GM18519 (cell line): Measurements from ENCODE around the gene SERINC4.

ENCODE experiments used
- ATAC-seq: cut with Tn5 transposase; IDR thresholded peaks from one replicate; pipeline ENCODE4 v1.9.1; 2021; ENCODE audit warnings: mild to moderate bottlenecking, moderate library complexity; ENCODE audit not compliant: unreplicated experiment, low FRiP score

The SERINC4 gene

DNA sequence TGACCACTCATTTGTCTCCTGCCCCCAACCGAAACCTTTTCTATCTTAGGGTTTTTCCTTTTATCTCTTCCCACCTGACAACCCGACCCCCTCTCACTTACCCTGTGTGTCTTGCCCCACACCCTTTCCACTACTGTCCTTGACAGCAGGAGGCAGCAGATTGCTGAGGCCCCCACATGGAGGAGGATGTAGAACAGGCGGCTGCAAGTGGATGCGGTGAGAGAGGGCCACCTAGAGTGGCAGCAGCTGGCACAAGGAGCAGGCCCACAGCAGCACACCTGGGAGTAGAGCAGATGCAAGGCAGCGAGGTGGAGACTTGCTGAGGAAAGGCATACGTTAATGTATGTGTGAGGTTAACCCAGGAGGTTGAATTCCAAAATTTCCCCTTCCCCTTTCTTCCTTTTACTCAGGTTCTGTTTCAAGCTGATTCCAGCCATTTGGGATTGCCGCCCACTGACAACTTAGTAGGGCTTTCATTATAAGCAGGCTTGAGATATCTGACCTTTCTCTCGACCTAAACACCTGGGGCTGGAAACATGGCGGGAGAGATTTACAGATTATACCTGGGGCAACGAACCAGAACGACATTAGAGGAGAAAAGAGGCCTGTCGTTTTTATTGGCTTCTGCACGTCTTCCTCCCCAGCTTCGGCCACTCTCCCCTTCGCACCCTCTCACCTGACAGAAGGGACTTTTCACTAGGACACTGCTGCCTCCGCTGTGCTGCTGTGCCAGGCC, 643 bp downstream of the SERINC4 start:
- ATAC-seq = no peak

DNA sequence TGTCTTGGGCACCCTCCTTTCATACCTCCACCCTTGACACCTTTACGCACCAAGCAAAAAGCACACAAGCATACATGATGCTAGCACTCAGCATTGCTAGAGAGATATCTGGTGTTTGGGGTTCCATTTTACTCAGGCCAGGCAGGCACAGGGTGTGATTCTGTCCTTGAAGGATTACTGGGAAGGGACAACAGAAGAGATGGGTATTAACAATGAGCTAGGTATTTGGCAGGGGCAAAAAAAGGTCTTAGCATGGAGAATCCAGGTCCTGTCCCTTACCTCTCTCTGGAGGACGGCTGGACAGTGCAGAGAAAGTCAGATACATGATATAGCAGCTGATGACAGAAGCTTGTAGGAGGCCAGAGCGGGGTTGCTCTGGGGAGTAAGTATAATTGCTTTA, 3.5 kb downstream of the SERINC4 start:
- ATAC-seq = no peak

DNA sequence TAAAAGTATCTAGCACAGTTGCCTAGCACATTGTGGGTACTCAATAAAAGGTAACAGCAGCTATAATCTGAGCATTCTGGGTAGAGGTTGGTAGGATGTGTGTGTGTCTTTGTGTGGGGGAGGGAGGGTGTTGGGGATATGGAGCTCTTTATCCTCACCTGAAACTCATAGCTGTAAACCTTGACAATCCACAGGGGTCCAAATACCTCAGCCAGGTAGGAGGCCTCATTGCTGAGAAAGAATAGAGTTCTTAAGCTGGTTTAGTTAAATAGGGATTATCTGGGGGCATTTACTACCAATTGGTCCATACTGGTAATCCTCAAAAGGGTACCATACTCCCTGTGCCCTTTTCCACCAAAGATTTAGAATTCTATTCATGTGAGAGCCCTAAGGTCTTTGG, 4.0 kb downstream of the SERINC4 start:
- ATAC-seq = no peak

DNA sequence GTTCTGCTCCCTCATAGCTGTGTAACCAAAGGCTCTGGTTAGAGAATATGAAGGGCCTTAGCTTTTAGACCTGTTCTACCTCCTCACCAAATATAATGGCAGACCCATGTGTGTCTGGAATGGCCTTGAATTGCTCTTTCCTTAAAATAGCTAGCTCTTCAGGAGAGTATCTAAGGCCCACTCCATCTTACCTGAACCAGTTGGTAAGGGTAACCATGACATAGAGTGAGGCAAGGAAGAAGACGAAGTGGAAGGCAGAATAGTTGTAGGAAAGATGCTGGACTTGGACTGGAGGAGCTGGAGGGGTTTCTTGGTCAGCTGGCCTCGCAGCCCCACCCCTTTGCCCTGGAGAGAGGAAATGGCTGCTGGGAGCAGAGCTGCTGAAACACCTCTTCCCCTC, 4.8 kb downstream of the SERINC4 start:
- ATAC-seq = no peak

DNA sequence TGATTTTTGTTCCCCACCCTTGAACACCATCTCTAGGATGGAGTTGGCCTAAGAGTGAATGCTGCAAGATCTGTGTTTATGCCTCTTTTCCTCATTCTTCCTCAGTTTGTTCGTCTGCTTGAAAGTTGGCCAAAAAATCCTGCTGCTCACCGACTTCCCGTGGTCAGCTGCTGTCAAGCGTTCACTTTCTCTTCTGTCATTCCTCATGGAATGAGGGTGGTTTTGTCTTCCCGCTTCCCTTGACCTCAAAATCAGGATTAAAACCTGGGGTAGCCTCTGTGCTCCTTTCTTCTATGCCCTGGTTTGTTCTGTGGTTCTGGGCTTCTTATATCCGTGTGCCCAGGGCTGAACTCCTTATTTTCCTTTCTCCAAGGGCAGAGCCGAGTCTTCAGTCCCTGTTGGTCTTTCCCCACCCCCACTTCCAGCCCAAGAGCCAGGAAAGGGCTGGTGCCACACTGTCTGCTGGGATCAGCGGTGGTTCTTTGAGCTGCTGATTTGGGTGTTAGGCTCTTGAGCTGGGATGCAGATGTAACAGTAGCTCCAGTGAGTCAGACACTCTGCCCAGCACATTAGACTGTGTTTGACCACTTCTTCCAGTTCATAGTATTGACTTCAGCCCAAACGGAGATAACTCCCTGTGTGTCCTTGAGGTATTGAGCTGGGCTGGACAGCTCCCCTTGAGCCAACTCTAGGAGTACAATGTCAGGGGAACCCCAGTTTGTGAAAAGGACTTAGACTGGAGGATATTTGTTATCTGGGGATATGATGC, 5.6 kb downstream of the SERINC4 start:
- no peak for ATAC-seq

DNA sequence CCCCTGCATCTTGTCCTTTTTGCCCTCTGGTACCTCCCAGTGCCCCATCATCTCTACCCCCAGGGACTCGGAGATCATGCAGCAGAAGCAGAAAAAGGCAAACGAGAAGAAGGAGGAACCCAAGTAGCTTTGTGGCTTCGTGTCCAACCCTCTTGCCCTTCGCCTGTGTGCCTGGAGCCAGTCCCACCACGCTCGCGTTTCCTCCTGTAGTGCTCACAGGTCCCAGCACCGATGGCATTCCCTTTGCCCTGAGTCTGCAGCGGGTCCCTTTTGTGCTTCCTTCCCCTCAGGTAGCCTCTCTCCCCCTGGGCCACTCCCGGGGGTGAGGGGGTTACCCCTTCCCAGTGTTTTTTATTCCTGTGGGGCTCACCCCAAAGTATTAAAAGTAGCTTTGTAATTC, 6.4 kb downstream of the SERINC4 start:
- ATAC-seq = no peak

DNA sequence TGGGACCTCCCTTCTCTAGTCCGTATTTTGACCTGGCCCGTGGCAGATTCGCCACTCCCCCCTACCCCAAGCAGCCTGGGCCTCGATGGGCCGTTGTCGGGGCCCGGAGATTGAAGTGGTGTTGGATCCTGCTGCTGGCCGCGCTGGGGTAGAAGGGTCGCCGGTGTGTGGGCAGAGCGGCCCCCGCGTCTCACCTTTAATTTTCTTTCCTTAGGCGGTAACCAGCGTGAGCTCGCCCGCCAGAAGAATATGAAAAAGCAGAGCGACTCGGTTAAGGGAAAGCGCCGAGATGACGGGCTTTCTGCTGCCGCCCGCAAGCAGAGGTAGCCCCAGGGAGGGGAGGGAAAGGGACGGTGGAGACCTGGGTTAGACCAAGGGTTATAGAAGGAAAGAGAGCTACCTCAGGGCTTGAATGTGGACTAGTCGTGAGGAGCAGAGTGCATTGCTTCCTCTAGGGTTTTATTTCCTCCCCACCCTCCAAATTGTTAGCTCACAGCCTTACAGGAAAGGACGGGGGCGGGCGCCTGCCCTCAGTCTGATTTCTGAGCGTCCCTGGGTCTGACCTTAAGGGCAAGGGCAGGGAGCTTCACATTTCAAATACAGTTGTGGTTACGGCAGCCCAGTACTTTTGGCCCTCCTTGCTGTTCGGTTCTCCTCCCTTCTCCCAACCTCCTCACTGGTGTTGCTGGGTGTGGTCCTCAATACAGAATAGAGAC, 7.1 kb downstream of the SERINC4 start:
- no peak for ATAC-seq

DNA sequence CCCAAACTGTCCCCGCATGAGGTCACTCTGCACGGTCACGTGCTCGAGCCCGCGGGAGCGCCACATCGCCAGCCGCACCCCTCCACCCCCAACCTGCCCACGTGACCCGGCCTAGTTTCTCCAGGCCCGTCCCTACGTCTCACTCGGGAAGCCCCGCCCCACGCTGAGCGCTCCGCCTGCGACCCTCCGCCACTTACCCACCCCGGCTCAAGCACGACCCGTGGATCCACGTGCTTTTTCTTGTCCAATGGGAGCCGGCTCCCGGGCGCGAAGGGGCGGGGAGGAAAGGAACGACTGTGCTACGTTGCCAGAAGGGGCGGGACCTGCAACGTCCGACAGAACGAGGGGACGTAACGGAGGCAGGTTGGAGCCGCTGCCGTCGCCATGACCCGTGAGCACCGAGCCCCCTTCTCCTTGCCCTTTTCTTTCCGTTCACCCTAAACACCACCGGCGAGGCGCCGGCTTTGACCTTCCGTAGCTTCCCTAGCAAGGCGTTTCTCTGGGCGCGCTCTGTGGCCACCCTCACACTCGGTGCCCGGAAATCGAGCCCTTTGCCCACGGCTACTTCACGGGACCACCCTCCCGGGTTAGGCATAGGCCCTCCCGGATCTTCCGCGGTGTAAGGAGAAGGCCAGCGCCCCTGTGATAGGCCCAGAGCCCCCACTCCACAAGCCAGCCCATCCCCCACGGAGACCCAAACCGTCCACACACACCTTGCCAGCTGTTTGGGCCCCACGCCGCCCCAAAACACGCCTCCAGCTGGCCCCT, 7.8 kb downstream of the SERINC4 start, which contains the start of gene SERF2:
SERF2 (plus strand) TSS at position 328 of the 768 bp plus-strand sequence; CDS start at position 385, 57 bp downstream.
- peak; percentile 81 for ATAC-seq

DNA sequence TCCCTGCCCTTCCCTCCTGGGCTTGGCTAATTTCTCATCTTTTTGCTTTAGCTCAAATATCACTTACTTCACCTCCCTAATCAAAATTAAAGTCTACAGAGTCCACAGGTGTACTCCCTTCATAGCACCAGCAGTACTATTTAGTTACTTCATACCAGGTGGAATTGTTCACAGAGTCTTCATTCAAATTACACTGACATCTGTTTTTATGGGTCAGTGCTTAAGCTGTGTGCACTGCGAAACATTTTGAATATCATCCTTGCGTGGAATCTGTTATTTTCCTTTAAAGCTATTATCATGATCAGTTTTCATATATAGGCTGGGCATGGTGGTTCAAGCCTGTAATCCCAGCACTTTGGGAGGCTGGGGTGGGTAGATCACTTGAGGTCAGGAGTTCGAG, 10.6 kb downstream of the SERINC4 start:
- no peak for ATAC-seq

DNA sequence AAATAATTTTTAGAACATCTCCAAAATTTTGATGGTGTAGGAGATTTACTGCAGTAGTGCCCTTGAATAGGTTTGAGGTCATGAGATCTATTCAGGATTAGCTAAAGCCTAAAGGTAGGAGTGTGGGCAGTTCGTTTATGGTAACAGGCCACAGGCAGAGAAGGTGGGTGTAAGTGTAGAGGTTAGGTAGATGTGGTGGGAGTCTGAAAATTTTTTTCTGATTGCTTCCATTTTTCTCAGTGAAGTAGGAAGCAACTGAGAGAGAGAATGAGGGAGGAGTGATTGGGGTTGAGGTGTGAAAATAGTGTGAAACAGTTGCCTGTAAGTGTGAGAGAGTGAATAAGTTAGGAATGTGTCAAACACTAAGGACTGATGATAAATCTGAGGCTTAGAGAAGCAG, 21.0 kb downstream of the SERINC4 start:
- ATAC-seq = no peak

DNA sequence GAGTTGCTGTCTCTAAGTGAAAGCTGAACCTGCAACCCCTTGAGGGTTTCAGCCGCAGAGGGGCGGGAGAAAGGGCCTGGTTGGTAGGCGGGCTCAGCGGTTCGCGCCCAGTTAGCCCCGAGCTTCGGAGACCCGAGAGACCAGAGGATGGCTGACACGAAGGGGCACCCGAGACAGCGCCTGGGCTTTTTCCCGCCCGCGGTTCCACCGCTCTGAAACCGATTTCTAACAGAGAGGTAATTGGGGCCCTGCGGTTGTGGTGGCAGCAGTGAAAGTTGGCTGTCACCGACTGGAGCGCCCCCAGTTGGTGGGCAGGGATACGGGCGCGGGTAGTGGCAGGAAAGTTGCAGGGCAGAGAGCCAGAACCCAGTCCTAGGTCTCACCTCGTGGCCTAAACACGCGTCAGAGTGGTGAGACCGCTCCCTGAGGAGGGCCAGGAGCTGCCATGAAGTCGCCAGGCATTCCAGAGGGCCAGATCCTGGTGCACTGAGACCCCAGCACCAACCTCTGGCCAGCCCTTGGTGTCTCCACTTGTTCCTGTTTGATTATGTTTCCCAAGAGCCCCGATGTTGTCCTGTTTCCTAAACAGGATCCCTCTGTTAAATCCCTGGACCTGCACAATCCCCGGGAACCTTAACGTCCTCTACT, 22.6 kb downstream of the SERINC4 start:
- peak; percentile 39 for ATAC-seq

DNA sequence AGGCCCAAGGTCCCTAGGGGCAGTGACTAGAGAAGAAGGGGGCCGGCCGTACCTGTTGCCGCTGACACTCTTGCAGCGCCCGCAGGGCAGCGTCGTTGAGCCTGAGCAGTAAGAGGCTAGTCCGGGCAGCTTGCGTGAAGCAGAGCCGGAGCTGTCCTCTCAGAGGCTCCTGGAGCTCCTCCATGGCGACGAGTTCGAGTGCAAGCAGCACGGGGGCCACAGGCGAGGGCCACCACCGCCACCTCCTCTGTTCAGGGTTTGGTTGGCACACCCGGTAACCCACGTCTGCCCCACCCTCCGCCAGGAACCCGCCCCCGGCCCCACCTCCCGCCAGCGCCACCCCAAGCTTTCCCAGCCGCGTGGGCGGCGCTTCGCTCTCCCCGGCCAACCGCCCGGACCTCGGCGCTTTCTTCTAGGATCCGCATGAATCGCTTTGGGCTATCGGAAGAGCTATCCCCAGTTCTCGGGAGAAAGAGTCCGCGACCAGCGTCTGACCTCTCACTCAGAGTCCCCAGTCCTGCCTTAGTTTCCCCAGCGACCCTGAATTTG, 23.2 kb downstream of the SERINC4 start, which contains the start of gene ELL3:
ELL3 (minus strand) TSS at position 249 of the 549 bp plus-strand sequence; CDS start at position 184, 65 bp downstream.
- ATAC-seq = peak; percentile 13

DNA sequence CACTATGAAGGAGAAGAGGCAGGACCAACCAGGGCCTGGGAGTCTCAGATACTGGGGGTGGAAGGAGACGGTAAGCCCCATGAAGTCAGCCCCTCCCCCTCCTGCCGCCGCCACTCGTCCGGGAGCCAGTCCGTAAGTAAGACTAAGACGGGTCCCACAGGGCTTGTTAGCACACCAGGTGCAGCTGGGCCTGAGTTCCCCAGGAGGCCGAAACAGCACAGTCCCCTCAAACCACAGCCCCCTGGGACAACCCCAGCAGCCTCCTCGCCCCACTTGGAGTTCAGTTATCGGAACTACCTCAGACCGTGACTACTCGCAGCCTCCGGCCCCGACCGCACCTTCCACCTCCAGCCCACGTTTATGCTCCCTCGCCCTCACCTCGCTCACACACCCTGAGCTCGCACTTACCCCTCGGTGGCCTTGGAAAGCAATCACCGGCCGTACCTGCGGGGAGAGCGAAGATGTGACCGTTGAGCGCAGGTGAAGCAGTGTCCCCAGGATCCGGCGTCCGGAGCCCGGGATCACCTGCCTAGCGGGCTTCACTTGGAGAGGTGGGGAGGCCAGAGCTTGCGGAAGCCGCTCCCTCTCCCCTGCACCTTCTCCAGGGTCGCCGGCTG, 23.8 kb downstream of the SERINC4 start:
- ATAC-seq = peak; percentile 36

DNA sequence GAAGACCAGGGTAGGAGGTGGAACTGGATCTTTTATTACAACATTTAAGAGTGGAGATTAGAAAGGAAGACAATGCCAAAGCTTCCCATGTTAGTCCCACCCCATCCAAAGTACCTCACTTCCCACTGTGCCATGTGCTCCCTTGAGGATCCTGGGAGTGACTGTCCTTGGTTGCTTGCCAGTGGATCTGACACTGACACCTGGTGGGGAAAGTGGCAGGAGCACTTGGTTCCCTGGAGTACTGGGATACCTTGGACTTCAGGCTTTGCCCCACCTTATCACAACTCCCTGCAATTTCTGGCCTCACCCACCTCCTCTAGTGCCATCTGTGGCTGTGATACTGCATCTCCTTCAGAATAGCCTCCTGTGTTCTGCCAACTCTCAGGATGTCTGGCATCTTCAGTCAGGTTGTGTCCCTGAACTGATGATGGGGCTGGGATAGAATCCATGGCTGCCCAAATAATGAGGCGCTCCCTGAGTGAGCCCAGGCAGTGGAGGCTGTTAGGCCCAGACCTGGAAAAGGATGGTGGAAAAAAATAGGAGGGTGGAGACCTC, 24.5 kb downstream of the SERINC4 start:
- ATAC-seq = no peak

DNA sequence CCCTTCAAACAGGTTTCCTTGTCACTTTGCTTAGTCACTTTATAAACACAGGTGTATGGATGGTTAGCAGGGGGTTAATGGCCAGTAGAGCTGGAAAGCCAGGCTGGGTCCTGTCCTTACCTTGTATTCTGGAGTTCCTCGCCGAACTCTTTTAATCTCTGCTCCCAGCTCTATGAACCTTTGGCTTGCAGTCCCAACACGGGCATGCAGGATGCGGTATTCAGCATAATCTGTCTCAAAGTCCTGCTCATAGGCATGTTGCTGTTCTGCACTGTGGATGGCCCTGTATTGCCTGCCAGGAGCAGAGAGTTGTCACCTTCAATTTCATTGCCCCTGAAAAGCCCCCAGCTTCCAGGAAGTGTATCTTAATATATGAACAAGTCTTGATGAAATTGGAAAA, 26.0 kb downstream of the SERINC4 start:
- ATAC-seq = no peak

DNA sequence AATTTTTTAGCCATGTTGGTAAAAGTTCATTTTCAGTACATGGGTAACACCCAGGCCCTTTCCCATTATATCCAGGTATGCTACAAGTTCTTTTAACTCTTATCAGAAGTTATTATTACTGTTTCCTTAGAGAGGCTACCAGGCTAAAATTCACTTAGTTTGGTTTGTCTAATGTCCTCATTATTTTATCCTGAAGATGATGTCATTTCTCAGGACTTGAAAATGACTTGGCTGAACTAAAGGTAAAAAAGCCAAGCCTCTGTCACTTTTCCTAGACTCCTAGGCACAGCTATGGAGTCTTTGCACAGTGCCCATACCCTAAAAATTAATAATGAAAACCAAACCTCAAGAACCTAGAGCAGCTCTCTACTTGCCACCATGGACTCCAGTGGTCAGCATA, 27.4 kb downstream of the SERINC4 start:
- ATAC-seq = no peak

DNA sequence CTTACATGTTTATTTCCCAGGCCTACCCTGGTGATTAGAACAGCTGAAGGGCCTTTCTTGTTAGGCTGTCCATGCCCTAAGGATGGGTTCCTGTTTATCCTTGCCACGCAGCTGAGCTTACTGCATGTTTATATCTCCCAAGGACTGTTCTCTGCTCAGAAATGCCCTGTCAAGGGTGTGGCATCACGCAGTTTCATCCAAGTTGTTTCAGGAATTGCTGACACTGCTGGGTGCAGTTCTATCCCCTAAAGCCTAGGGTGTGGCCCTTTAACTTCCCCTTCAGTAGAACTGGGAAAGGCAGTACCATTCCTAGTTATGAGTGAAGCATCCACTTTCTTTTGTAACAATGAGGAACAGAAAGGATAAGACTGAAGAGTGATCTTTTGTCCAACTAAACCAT, 28.2 kb downstream of the SERINC4 start:
- no peak for ATAC-seq

DNA sequence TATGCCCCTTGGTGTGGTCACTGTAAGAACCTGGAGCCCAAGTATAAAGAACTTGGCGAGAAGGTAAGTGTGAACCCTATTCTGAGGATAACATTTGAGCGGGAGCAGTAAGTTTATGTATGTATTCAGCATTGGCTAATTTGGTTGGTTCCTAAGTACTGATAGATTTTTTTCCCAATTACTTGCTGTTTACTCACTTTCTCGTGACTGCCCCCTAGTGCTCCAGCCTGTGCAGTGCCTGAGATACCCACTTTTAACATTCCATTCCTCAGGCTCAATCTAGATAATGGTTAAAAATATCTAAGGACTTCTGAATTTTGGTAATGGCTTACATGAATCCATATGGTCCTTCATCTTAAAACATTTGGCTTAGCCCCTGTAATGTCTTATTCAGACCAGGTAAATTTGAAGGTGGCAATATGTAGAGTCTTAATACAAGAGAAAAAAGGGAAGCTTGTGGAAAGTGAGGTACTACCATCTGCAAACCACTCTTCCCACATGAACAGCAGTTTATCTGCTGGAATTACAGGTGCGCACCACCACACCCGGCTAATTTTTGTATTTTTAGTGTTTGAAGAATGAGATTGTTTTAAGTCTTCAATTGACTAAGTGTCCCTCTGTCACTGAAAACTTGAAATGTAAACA, 30.3 kb downstream of the SERINC4 start:
- ATAC-seq = no peak
